Smooth muscle cell (in vitro differentiated cells): ENCODE data around the gene LTC4S. TPM values are rescaled to one million over a fixed set of nuclear protein-coding genes. Genes with fewer than 3 reads are reported as not detected.

Experiments used
- DNase-seq: peaks from one replicate; lab custom pipeline; 2025; ENCODE audit not compliant: unreplicated experiment; lab: John Stamatoyannopoulos, UW
- H2AFZ ChIP-seq: fragments of 200-600 bp; sonication (generic); 2 replicates; pipeline ENCODE4 v1.6.0; 2016; ENCODE audit warnings: antibody characterized with exemption, low read depth, mild to moderate bottlenecking
- H3F3A ChIP-seq: fragments of 200-600 bp; sonication (generic); 2 replicates; pipeline ENCODE4 v1.6.0; 2017; ENCODE audit warnings: antibody characterized with exemption, low read depth
- H3K27ac ChIP-seq: fragments of 200-600 bp; sonication (generic); 2 replicates; pipeline ENCODE4 v1.5.1; 2016; ENCODE audit warnings: low read depth, mild to moderate bottlenecking
- H3K27me3 ChIP-seq: fragments of 200-600 bp; sonication (generic); 2 replicates; pipeline ENCODE4 v1.6.1; 2016; ENCODE audit warnings: low read depth, mild to moderate bottlenecking
- H3K36me3 ChIP-seq: fragments of 200-600 bp; sonication (generic); 2 replicates; pipeline ENCODE4 v1.5.1; 2016; ENCODE audit warnings: low read depth
- H3K4me1 ChIP-seq: fragments of 200-600 bp; sonication (generic); 2 replicates; pipeline ENCODE4 v1.5.1; 2016; ENCODE audit warnings: low read depth
- H3K4me2 ChIP-seq: fragments of 200-600 bp; sonication (generic); 2 replicates; pipeline ENCODE4 v1.6.0; 2016; ENCODE audit warnings: mild to moderate bottlenecking
- H3K4me3 ChIP-seq: fragments of 200-600 bp; sonication (generic); 2 replicates; pipeline ENCODE4 v1.5.1; 2016; ENCODE audit warnings: mild to moderate bottlenecking
- H3K79me2 ChIP-seq: fragments of 200-600 bp; sonication (generic); 2 replicates; pipeline ENCODE4 v1.6.0; 2016; ENCODE audit warnings: low read depth, mild to moderate bottlenecking
- H3K9ac ChIP-seq: fragments of 200-600 bp; sonication (generic); 2 replicates; pipeline ENCODE4 v1.6.0; 2016; ENCODE audit warnings: low read depth
- H3K9me3 ChIP-seq: fragments of 200-600 bp; sonication (generic); replicated peaks from 2 replicates; pipeline ENCODE4 v1.5.1; 2016; ENCODE audit warnings: low read depth
- H4K20me1 ChIP-seq: fragments of 200-600 bp; sonication (generic); 2 replicates; pipeline ENCODE4 v1.6.0; 2016; ENCODE audit warnings: low read depth
- CTCF ChIP-seq: fragments of 200-600 bp; sonication (generic); IDR thresholded peaks from 2 replicates; pipeline ENCODE4 v1.5.1; 2017; ENCODE audit warnings: borderline replicate concordance, mild to moderate bottlenecking, antibody characterized with exemption; ENCODE audit not compliant: insufficient read depth, poor library complexity, severe bottlenecking
- WGBS: methylation state at CpG from one replicate; pipeline ENCODE4 v1.1.7; 2016; ENCODE audit warnings: low lambda C conversion rate; 5-methylcytosine and 5-hydroxymethylcytosine counted together
- polyA plus RNA-seq: library from polyadenylated mRNA; unstranded; fragments of >200 nt; fragmentation: Nextera tagmentation; extraction: Ambion mirVana; gene quantifications from 2 replicates; pipeline ENCODE4 v1.2.1, GENCODE V29; 2016
- total RNA-seq: library from RNA; depleted of rRNA; stranded (reverse); fragments of >200 nt; gene quantifications from 2 replicates; pipeline ENCODE4 v1.2.3, GENCODE V29; 2014

LTC4S gene
- total and polyA plus RNA-seq, 2 experiments from 2014 or later = not detected

GRCh38 chr5:179779826-179780225 lies 14.0 kb upstream of the LTC4S start:
- Histone ChIP-seq H3K4me1 (no peaks in the 10 kb centered on the region), H3F3A (no peaks in the 10 kb centered on the region), H3K4me3 (no peak overlapping the region), H3K27me3 (no peaks in the 10 kb centered on the region), H3K27ac (no peak overlapping the region), H3K9me3 (no peaks in the 10 kb centered on the region), H2AFZ (no peak overlapping the region), H3K9ac (no peak overlapping the region), H3K36me3 (peaks cover 3% of the 10 kb centered on the region), H4K20me1 (peaks cover 3% of the 10 kb centered on the region), H3K4me2 (no peak overlapping the region), H3K79me2 (peaks cover 5% of the 10 kb centered on the region)
- WGBS = 97% methylated on average over 4 of the region's 4 CpGs
- no peak for TF ChIP-seq CTCF
- no peak for DNase-seq

- Histone ChIP-seq H4K20me1 (peaks cover 3% of the 10 kb centered on the region), H3K4me1 (no peaks in the 10 kb centered on the region), H3F3A (no peaks in the 10 kb centered on the region), H2AFZ (no peak overlapping the region), H3K9ac (no peak overlapping the region), H3K9me3 (no peaks in the 10 kb centered on the region), H3K4me2 (no peak overlapping the region), H3K79me2 (peaks cover 5% of the 10 kb centered on the region), H3K27me3 (no peaks in the 10 kb centered on the region), H3K27ac (no peak overlapping the region), H3K36me3 (no peaks in the 10 kb centered on the region), H3K4me3 (no peak overlapping the region)
- WGBS = 67% methylated on average over 7 of the region's 7 CpGs
- TF ChIP-seq CTCF = no peak
- no peak for DNase-seq
Measured at GRCh38 chr5:179780362-179780761, 13.4 kb upstream of the LTC4S start.

GRCh38 chr5:179781846-179782245 lies 11.9 kb upstream of the LTC4S start:
- Histone ChIP-seq H3K4me2 (no peak overlapping the region), H3K79me2 (no peaks in the 10 kb centered on the region), H3K9me3 (no peaks in the 10 kb centered on the region), H3F3A (no peaks in the 10 kb centered on the region), H3K27me3 (no peaks in the 10 kb centered on the region), H2AFZ (no peak overlapping the region), H3K4me1 (no peaks in the 10 kb centered on the region), H3K4me3 (no peak overlapping the region), H3K27ac (no peak overlapping the region), H3K9ac (no peak overlapping the region), H3K36me3 (no peaks in the 10 kb centered on the region), H4K20me1 (peaks cover 3% of the 10 kb centered on the region)
- no peak for TF ChIP-seq CTCF
- DNase-seq = no peak
- WGBS = 79% methylated on average over 4 of the region's 4 CpGs

- 95% methylated on average over 9 of the region's 9 CpGs for WGBS
- Histone ChIP-seq H3K27me3 (no peaks in the 10 kb centered on the region), H4K20me1 (peaks cover 3% of the 10 kb centered on the region), H3F3A (no peaks in the 10 kb centered on the region), H3K9me3 (no peaks in the 10 kb centered on the region), H3K79me2 (no peaks in the 10 kb centered on the region), H3K4me2 (no peak overlapping the region), H3K36me3 (no peaks in the 10 kb centered on the region), H3K4me3 (no peak overlapping the region), H2AFZ (no peak overlapping the region), H3K4me1 (no peaks in the 10 kb centered on the region), H3K9ac (no peak overlapping the region), H3K27ac (no peak overlapping the region)
- TF ChIP-seq CTCF = no peak
- DNase-seq = no peak
Measured at GRCh38 chr5:179783128-179783527, 10.7 kb upstream of the LTC4S start.
